Coronary artery (tissue), 2 donors: ENCODE measurements around the gene WDFY4.

ENCODE experiments used
- DNase-seq: peaks from one replicate; pipeline ENCODE4 v3.0.0-alpha.2; 2017; ENCODE audit warnings: low spot score
- H3K27ac ChIP-seq, 2 donors: fragments of 200-600 bp; sonication (generic); one replicate each; pipeline ENCODE4 v1.5.1; 2016 to 2019
- H3K4me3 ChIP-seq: fragments of 200-600 bp; sonication (generic); 2 replicates; pipeline ENCODE4 v1.5.1; 2016; ENCODE audit warnings: mild to moderate bottlenecking, moderate library complexity
- TF ChIP-seq, protein P1 (sequence below): fragments of 200-600 bp; sonication (generic); IDR thresholded peaks from one replicate; pipeline ENCODE4 v1.5.1; 2019; ENCODE audit warnings: antibody characterized with exemption

The WDFY4 gene

DNA sequence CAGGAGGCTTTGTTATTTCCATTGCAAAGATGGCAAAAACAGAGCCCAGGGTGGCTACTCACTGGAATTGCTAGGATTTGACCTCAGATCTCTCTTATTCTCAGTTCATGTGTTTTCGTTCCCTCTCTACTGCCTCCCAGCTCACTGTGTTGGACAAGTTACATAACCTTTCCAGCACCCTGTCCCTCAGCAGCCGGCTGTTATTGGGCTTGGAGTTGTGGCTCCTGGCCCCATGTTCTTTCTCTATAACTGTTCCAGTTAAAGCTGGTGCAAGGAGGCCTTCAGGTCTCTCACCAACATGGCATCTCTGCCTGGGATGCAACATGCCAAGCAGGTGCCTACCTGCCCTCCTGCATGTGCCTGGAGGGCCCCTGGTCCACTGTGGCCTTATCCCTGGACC, 198.2 kb downstream of the WDFY4 start:
- no peak overlapping the region for H3K4me3 ChIP-seq
- TF ChIP-seq, protein P1, sequence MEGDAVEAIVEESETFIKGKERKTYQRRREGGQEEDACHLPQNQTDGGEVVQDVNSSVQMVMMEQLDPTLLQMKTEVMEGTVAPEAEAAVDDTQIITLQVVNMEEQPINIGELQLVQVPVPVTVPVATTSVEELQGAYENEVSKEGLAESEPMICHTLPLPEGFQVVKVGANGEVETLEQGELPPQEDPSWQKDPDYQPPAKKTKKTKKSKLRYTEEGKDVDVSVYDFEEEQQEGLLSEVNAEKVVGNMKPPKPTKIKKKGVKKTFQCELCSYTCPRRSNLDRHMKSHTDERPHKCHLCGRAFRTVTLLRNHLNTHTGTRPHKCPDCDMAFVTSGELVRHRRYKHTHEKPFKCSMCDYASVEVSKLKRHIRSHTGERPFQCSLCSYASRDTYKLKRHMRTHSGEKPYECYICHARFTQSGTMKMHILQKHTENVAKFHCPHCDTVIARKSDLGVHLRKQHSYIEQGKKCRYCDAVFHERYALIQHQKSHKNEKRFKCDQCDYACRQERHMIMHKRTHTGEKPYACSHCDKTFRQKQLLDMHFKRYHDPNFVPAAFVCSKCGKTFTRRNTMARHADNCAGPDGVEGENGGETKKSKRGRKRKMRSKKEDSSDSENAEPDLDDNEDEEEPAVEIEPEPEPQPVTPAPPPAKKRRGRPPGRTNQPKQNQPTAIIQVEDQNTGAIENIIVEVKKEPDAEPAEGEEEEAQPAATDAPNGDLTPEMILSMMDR, result no peak
- no peak overlapping the region for H3K27ac ChIP-seq
- no peak for DNase-seq

DNA sequence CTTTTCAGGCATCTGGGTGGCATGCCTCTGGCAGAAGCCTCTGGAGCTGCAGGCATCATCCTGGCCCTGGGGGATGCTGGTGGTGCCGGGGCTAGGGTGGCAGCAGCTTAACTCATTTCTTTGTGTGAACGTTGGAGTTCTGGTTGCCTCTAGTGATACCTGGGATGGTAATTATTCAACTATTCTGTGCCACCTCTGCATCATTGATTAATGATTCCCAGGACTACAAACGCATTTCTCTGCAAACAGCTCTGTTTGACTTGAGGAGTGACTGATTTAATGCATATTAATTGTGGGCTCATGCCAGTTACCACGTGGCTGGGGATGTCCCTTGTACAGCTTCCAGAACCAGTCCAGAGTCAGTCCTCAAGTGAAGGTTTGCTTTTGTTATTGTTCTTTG, 199.0 kb downstream of the WDFY4 start:
- H3K27ac ChIP-seq, result no peak overlapping the region
- TF ChIP-seq, protein P1, result no peak
- no peak for DNase-seq
- H3K4me3 ChIP-seq, result no peak overlapping the region

DNA sequence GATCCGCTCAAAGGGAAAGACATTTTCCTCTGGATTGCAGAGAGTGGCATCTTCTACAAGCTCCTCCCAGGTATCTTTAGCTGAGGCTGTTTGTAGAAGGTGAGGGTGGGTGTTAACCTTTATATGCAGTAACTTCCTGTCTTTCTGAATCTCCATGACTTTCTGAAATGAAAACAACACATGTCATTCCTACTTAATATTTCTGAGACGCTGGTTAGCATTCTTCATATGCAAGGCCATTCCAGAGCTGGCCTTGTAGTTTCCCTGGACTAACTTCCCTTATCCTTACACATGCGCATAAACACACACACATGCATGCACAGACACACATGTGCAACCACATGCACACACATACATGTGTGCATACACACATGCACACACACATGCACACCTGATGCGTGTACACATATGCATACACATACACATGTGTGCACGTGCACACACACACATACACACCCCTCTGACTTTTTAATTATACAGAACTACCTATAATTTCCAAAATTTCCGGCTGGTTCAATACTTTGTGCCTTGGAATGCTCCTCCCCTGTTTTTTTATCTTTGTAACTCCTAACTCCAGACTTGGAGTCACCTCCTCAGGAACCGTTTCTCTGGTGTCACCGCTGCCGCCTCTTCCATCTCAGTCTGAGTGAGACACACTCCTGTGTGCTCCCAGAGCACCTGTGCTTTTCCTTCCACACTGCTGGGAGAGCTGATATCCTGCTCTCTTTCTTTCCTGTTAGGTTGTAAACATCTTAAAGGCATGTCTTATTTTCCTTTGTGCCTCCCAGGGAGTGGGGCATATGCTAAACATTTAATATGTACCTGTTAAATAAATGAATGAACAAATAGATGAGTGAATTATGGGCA, 199.7 kb downstream of the WDFY4 start:
- Histone ChIP-seq H3K4me3 (no peak overlapping the region), H3K27ac (no peak overlapping the region)
- DNase-seq, result no peak
- TF ChIP-seq, protein P1, result no peak

DNA sequence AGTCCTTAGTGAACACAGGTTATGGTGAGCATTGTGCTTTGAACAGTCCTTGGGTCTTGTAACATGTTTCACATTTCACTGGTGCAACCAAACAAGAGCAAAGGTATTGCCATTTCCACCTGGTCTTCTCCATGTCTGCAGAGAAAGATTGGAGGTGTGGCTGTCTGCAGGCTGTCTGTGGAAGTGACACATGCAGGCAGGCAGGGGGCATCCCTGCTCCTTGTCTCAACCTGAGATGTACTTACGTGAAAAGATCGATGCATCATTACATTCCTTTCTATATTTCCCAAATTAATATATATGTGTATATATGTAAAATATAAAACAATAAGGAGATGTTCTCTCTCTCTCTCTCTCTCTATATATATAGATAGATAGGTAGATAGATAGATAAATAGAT, 200.7 kb downstream of the WDFY4 start:
- TF ChIP-seq, protein P1, result no peak
- no peak for DNase-seq
- H3K27ac ChIP-seq, result no peak overlapping the region

DNA sequence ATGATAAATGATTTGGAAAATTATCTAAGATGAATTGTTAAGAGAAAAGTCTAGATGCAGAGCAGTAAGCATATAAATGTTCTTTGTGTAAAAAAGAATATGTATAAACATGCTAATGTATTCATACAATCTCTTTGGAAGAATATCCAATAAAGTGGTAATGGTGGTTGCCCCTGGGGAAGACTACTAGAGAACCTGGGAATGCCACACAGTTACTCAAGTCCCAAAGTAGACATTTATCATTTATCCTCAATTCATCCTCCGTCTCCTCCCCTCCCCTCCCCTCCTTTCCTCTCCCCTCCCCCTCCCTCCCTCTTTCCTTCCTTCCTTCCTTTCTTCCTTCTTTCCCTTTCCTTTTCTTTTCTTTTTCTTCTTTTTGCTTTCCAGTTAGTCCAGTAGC, 203.3 kb downstream of the WDFY4 start:
- Histone ChIP-seq H3K4me3 (no peak overlapping the region), H3K27ac (no peak overlapping the region)
- DNase-seq, result no peak
- TF ChIP-seq, protein P1, result no peak

More for the DNA sequence above, 200.7 kb downstream of the WDFY4 start:
- no peak overlapping the region for H3K4me3 ChIP-seq

DNA sequence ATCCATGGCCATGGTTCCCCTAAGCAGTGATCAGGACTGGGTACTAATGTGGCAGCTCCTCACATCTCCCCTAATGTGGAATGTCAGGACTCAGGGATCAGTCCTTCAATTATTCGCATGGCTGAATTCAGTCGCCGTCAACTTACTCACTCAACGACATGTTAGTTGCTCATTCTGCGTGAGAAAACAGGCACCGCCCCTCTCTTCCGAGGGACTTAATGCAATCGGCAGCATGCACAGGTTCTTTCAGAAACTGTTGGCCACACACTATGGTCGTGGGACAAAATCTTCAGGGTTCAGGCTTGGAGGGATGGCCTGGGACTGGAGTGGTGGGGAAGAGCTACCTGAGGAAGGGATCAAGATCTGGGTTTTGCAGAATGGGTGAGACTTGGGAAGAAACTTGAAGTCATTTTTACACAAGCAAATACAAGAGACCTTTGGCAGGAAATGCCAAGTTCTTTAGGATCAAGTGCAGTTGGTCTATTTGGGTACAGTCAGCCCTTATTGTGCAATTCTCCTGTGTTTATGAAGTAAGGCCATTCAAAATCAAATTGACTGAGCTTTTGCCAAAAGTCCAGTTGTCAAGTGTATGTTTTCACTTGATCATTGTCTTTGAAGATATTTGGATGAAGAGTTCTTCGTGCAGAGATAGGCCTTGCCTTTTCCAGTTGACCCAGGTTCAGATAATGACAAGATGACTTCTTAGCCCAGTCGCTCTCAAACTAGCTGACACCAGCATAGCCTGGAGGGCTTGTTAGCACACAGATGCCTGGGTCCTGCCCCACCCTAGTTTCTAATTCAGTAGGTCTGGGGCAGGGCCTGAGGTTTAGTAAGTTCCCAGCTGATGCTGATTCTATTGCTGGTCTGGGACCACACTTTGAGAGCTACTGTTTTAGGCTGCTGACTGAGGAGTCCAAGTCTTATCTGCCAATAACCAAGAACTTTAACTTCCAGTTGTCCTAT, 206.5 kb downstream of the WDFY4 start:
- peak; percentile 11 for DNase-seq
- Histone ChIP-seq H3K4me3 (no peak overlapping the region), H3K27ac (no peak overlapping the region)
- TF ChIP-seq, protein P1, result no peak
